Astrocyte (in vitro differentiated cells and primary cell): ENCODE results near the gene GDPD5.

Source experiments
- EZH2 ChIP-seq: IDR thresholded peaks from 2 replicates; pipeline ENCODE4 v1.6.1; 2012; ENCODE audit warnings: mild to moderate bottlenecking, low read length, inconsistent platforms; ENCODE audit not compliant: insufficient read depth
- TF ChIP-seq, protein P1 (sequence below): IDR thresholded peaks from 2 replicates; pipeline ENCODE4 v1.5.1; 2011; ENCODE audit warnings: low read depth, mild to moderate bottlenecking, inconsistent platforms, low read length, moderate library complexity; ENCODE audit not compliant: insufficient read depth

GRCh38 chr11:75548595-75549272 lies 23.0 kb upstream of the GDPD5 start:
- TF ChIP-seq, protein P1, sequence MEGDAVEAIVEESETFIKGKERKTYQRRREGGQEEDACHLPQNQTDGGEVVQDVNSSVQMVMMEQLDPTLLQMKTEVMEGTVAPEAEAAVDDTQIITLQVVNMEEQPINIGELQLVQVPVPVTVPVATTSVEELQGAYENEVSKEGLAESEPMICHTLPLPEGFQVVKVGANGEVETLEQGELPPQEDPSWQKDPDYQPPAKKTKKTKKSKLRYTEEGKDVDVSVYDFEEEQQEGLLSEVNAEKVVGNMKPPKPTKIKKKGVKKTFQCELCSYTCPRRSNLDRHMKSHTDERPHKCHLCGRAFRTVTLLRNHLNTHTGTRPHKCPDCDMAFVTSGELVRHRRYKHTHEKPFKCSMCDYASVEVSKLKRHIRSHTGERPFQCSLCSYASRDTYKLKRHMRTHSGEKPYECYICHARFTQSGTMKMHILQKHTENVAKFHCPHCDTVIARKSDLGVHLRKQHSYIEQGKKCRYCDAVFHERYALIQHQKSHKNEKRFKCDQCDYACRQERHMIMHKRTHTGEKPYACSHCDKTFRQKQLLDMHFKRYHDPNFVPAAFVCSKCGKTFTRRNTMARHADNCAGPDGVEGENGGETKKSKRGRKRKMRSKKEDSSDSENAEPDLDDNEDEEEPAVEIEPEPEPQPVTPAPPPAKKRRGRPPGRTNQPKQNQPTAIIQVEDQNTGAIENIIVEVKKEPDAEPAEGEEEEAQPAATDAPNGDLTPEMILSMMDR, result no peak
- no peak for TF ChIP-seq EZH2
